CD4-positive, alpha-beta T cell treated with Interleukin-6 for 4 hours (primary cell): ENCODE measurements around the gene PEX14.
"Not testable (repeated sequence)": the region's sequence is repeated elsewhere in the genome, so short reads cannot be mapped to it uniquely, and the experiment has no call there.

ENCODE experiments used
- DNase-seq: peaks from one replicate; pipeline ENCODE4 v3.0.0-alpha.2; 2020; ENCODE audit warnings: mixed read lengths

Gene PEX14

DNA sequence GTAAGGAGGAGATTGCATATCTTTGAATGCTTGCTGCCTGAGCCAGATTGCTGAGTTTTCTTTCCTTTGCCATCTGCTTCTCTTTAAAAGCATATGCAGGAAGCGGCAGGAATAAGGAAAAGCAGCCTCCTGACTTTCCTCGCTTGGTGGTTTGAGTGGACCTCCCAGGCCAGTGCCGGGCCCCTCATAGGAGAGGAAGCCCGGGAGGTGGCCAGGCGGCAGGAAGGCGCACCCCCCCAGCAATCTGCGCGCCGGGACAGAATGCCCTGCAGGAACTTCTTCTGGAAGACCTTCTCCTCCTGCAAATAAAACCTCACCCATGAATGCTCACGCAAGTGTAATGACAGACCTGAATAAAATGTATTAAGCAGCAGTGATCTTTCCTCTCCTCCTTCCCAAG, 23.5 kb upstream of the PEX14 start:
- DNase-seq, result no peak

GRCh38 chr1:10456048-10456447, 18.7 kb upstream of the PEX14 start:
- no peak for DNase-seq

GRCh38 chr1:10456661-10457060, 18.1 kb upstream of the PEX14 start:
- DNase-seq, result no peak

DNA sequence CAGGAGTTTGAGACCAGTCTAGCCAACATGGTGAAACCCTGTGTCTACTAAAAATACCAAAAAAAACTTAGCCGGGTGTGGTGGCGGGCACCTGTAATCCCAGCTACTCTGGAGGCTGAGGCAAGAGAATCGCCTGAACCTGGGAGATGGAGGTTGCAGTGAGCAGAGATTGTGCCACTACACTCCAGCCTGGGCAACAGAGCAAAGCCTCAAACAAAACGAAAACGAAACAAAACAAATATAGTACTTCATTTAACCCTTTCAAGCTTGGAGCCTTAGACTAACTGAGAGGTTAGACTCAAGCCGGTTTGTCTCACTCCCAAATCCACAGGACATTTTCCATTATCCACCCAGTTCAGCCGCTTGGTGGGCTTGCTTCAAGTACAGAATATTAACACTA, 17.3 kb upstream of the PEX14 start:
- DNase-seq, result not testable (repeated sequence)

GRCh38 chr1:10457875-10458274, 16.9 kb upstream of the PEX14 start:
- DNase-seq, result no peak

DNA sequence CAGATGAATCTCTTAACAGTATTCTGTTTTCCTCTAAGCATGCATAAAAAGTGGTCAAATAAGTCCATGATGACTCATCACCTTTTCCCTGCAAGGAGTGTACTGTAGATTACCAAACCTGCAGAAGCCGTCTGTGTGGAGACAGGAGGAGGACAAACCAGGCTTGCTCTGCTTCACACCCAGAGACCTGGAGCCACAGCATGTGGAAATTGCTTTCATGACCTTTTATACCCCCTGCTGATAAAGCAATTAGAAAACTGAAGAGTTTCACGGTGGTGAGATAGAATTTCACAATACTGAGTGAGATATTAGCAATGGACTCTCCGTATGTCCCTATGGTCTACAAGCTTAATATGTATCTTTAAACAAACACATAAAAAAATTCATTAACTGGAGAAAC, 15.6 kb upstream of the PEX14 start:
- no peak for DNase-seq

- DNase-seq, result no peak
These were observed 7.7 kb upstream of the PEX14 start for GRCh38 chr1:10467078-10467477.

GRCh38 chr1:10470043-10470442, 4.7 kb upstream of the PEX14 start:
- no peak for DNase-seq

DNA sequence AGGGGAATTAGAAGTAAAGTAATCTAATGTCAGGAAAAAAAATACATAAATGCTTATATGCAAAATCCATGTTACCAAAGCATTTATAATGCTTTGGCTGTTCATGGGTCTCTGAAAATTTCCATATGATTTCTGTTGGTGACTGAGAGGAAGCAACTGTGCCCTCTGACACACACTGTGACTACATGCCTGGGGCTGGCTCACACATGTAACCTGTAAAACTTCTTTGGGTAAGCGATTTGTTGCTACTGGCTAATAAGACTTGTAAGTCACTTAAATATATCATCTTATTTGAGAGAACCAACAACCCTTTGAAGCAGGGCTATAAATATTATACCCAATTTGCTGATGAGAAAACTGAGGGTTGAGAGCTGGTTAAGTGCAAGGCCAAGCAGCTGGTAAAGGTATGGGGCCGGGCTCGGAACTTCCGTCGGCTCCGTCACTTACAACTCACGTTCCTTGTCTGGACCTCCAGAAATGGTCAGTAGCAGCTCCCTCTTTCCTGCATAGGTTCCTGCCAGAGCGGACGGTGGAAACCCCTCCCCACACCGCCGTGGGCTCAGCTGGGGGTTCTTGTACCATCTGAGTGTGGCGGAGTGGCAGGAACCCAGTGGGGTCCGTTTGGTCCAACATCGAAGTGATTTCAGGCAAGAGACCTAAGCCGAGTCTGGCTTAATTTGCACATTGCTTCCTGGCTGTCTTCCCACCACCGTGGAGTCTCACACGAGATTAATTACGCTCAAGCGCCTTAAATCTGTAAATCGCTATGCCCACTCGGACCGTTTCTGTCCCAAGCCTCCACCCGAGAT, 3.1 kb upstream of the PEX14 start:
- no peak for DNase-seq

DNA sequence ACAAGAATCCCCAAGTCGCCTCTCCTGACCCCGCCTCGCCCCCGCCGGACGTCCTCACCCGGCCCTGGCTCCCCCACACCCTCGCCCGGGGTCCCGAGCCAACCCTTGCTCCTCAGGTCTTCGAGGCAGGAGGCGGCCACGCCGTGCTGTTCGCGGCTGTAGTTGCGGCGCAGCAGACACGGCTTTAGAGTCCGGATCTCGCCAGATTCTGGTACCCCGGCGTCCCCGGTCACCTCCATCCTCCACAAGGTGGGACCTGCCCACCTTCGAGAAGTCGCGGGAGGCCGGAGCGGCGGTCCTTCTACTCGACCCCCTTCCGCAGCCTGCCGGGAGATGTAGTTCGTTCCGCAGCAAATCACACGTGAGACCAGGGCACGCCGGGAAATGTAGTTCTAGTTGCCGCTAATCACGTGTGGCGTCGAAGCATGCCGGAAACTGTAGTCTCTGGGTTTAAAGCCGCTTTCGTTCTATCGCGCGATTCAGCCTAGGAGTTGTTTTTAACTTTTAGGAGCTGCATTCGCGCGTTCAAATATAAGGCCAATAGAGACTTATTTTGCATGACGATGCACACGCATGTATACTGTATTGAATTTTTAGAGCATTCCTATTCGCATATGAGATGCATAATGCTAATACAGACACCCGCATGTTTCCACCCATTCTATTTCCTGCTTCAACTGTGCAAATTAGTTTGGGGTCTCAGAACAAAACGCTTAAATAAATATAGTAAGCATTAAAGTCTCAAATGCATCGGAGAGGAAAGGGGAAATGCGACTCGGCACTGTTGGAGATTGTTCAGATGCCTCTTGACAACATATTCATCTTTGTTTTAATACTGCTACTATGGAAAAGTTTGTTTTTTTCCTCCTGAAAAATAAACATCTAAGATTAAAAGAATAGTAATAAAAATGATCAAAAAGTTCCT, 2.3 kb upstream of the PEX14 start, which contains the start of gene DFFA:
TSS of gene DFFA (minus strand) at position 310 of the 925 bp plus-strand sequence. CDS start at position 239, 71 bp downstream.
- DNase-seq, result peak; percentile 91

- DNase-seq, result no peak
These were observed 1.5 kb upstream of the PEX14 start for GRCh38 chr1:10473145-10473765.

- not testable (repeated sequence) for DNase-seq
These were observed 489 bp upstream of the PEX14 start for GRCh38 chr1:10474309-10474612.

DNA sequence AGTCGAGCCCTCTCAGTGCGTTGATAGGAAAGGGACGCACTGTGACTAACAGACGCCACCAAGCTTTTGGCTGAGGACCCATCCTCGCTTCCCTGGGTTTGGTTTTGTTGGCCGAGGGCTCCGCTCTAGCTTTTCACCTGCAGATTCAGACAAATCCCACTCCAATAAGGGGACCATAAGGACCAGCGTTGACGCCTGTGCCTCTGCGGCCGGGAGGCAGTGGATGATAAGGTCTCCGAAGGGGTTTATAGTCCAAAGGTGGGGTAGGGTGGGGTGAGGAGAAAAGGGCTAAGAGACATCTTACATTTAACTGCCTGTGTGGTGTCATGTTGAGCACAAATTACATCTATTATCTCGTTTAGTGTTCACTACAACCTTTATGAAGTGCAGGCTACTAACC, 760 bp downstream of the PEX14 start:
- DNase-seq, result no peak

- no peak for DNase-seq
These were observed 4.5 kb downstream of the PEX14 start for GRCh38 chr1:10479296-10479695.

DNA sequence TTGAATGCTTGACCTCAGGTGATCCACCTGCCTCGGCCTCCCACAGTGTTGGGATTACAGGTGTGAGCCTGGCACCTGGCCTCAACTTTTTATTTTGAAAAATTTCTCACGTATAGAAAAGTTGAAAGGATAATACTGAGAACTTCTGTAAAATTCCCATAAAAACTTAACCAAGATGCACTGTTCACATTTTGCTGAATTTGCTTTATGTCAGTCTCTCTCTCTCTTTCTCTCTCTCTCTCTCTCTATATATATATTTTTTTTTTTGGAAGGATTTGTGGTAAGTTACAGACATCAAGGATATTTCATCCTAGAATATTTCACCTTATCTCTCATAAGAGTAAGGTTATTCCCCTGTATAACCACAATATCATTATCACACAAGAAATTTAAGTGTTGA, 5.9 kb downstream of the PEX14 start:
- no peak for DNase-seq

GRCh38 chr1:10484521-10484920, 9.8 kb downstream of the PEX14 start:
- DNase-seq, result no peak

DNA sequence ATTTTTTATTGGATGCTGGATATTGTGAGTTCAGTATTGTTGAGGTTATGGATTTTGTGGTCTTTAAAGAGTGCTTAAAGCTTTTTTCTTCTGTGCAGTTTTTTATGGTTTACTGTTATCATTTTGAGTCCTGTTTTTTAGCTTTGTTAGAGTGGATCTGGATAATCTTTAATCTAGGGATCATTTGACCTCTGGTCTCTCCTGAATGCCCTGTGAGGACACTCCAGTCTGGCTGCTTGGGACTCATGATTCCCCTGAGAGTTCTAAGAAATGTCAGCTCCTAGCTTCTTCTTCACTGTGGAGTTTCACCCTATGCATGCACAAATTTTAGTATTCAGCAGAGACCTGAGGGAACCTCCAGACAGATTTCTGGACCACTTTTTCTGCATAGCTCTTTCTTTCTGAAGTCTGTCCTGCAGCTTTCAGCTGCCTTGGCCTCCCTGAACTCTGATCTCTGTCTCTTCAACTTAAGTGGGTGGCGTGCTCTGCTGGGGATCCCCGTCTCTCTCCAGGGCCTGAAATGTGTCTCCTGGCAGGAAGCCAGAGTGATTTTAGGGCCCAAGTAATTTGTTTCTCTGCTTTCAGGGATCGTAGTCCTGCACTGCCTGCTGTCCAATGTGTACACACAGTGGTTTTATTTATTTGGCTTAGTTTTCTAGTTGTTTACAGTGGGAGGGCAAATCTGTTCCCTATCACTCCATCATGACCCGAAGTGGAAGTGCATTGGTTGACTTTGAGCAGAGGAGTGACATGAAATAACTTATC, 14.7 kb downstream of the PEX14 start:
- DNase-seq, result no peak

- DNase-seq, result no peak
These were observed 15.7 kb downstream of the PEX14 start for GRCh38 chr1:10490286-10490970.

- no peak for DNase-seq
These were observed 19.6 kb downstream of the PEX14 start for GRCh38 chr1:10494418-10494753.

- peak; percentile 82 for DNase-seq
These were observed 20.2 kb downstream of the PEX14 start for GRCh38 chr1:10494754-10495474.

GRCh38 chr1:10495475-10495817, 20.7 kb downstream of the PEX14 start:
- DNase-seq, result no peak

DNA sequence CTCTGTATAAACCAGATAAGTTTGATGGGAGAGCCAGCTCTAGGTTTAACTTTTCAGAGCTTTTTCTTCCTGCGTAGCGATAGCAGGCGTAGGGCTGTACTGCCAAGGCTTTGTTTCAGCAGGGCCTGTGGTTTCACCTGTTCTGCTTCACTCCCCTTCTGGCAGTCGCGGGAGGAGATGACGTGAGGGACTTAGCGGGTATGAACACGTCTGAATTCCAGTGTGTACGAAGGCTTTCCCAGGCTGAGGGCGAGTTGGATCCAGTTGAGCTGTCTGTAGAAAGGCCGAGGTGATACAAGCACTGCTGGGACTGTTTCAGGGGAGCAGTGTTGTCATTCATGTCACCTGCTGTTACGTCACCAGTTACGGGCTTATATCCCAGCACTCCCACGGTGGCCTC, 21.2 kb downstream of the PEX14 start:
- DNase-seq, result peak; percentile 63
